ENCODE measurements around the gene PLCH1. TPM values are rescaled to one million over a fixed set of nuclear protein-coding genes. Genes with fewer than 3 reads are reported as not detected.

PLCH1 gene
- total RNA-seq, 3 donors from 2014 or later, result 4.2 to 13.2 (median 10.2) TPM

GRCh38 chr3:155560135-155560534, 184.7 kb downstream of the PLCH1 start:
- DNase-seq, result no peak
- H3K9me3 ChIP-seq, result no peaks in the 10 kb centered on the region
- intact Hi-C loops (cut with DNase I, micrococcal nuclease), result no loop called here
- no peak for TF ChIP-seq CTCF (IDR thresholded peaks at IDR 0.05)
- H3K36me3 ChIP-seq (ENCODE audit: low read depth), result no peaks in the 10 kb centered on the region
- no peak for ATAC-seq
- H3K4me1 ChIP-seq (ENCODE audit: low read depth), result no peaks in the 10 kb centered on the region
- no peak overlapping the region for H3K4me3 ChIP-seq

- intact Hi-C loops (cut with DNase I, micrococcal nuclease), result no loop called here
- Histone ChIP-seq H3K4me1 (ENCODE audit: low read depth) (no peaks in the 10 kb centered on the region), H3K4me3 (no peak overlapping the region), H3K36me3 (ENCODE audit: low read depth) (no peaks in the 10 kb centered on the region), H3K9me3 (no peaks in the 10 kb centered on the region)
- ATAC-seq, result no peak
- no peak for TF ChIP-seq CTCF (IDR thresholded peaks at IDR 0.05)
- DNase-seq, result no peak
Measured at GRCh38 chr3:155556531-155556930, 188.3 kb downstream of the PLCH1 start.

GRCh38 chr3:155555479-155556060, 189.3 kb downstream of the PLCH1 start:
- intact Hi-C loops (cut with DNase I, micrococcal nuclease), result no loop called here
- H3K9me3 ChIP-seq, result no peaks in the 10 kb centered on the region
- no peaks in the 10 kb centered on the region for H3K36me3 ChIP-seq (ENCODE audit: low read depth)
- no peak for TF ChIP-seq CTCF (IDR thresholded peaks at IDR 0.05)
- H3K4me1 ChIP-seq (ENCODE audit: low read depth), result no peaks in the 10 kb centered on the region
- DNase-seq (no peak), ATAC-seq (no peak)
- H3K4me3 ChIP-seq, result no peak overlapping the region

GRCh38 chr3:155554777-155555451, 190.0 kb downstream of the PLCH1 start:
- Histone ChIP-seq H3K4me1 (ENCODE audit: low read depth) (no peaks in the 10 kb centered on the region), H3K4me3 (no peak overlapping the region), H3K9me3 (no peaks in the 10 kb centered on the region), H3K36me3 (ENCODE audit: low read depth) (no peaks in the 10 kb centered on the region)
- peak; percentile 66 for ATAC-seq
- no peak for TF ChIP-seq CTCF (IDR thresholded peaks at IDR 0.05)
- intact Hi-C loops (cut with DNase I, micrococcal nuclease), result no loop called here
- DNase-seq, result no peak

- intact Hi-C loops (cut with DNase I, micrococcal nuclease), result no loop called here
- no peak for ATAC-seq
Measured at GRCh38 chr3:155553780-155554179, 191.1 kb downstream of the PLCH1 start.

More at GRCh38 chr3:155553780-155554179, 191.1 kb downstream of the PLCH1 start:
- H3K36me3 ChIP-seq (ENCODE audit: low read depth), result no peaks in the 10 kb centered on the region
- TF ChIP-seq CTCF (IDR thresholded peaks at IDR 0.05), result no peak
- no peaks in the 10 kb centered on the region for H3K9me3 ChIP-seq
- H3K4me3 ChIP-seq, result no peak overlapping the region
- no peak for DNase-seq
- no peaks in the 10 kb centered on the region for H3K4me1 ChIP-seq (ENCODE audit: low read depth)

Measured in mucosa of descending colon (tissue), 3 donors.